Tibial nerve (tissue), 4 donors: ENCODE data around the gene RALBP1.

ENCODE experiments used
- CTCF ChIP-seq, 5 experiments: fragments of 200-600 bp in 3 of 5; fragments of 450-650 bp in 2 of 5; sonication (generic) in 3 of 5; IDR thresholded peaks; one replicate each; pipeline ENCODE4 v1.5.1; 2016 to 2019; ENCODE audit warnings: antibody characterized with exemption in 5 of 5, mild to moderate bottlenecking in 3 of 5, moderate library complexity in 2 of 5
- EP300 ChIP-seq, 2 donors: sonication (generic); formaldehyde crosslinking; IDR thresholded peaks; one replicate each; pipeline ENCODE4 v1.6.1; 2017; ENCODE audit warnings: antibody characterized with exemption in 2 of 2, mild to moderate bottlenecking in 1 of 2

GRCh38 chr18:9531791-9532410 is 56.6 kb downstream of the RALBP1 start:
- no peak for TF ChIP-seq EP300 (IDR thresholded peaks at IDR 0.05)
- TF ChIP-seq CTCF (IDR thresholded peaks at IDR 0.05) = no peak
